Measurements from ENCODE around the gene DND1.

- TF ChIP-seq CTCF (IDR thresholded peaks at IDR 0.05; ENCODE audit: poor library complexity) (no peak), EZH2phosphoT487 (IDR thresholded peaks at IDR 0.05; ENCODE audit: low read depth, severe bottlenecking, unreplicated experiment) (no peak)
Observed at GRCh38 chr5:140694276-140694675, 20.9 kb upstream of the DND1 start.
